ENCODE data around the gene LPIN2.
"Not testable (repeated sequence)": the region's sequence is repeated elsewhere in the genome, so short reads cannot be mapped to it uniquely, and the experiment has no call there.

The LPIN2 gene

DNA sequence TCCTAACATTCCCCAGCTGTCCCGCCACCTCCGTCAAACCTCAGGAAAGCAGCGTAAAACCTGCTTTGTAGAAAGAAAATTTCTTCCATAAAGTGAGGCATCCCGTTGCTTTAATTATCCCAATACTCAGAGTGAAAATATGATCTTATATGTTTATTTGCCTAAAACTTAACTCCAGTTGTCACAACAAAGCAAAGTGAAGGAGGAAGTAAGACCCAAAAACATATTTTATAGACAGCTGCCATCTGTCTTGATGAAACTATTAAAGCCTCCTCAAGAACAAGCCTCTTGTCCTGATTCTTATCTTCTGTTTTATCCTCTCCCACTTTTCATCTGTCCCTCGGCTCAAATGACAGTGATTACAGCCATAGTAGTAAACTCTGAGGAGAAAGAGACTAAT, 28.9 kb upstream of the LPIN2 start:
- peak; percentile 51 for DNase-seq

DNA sequence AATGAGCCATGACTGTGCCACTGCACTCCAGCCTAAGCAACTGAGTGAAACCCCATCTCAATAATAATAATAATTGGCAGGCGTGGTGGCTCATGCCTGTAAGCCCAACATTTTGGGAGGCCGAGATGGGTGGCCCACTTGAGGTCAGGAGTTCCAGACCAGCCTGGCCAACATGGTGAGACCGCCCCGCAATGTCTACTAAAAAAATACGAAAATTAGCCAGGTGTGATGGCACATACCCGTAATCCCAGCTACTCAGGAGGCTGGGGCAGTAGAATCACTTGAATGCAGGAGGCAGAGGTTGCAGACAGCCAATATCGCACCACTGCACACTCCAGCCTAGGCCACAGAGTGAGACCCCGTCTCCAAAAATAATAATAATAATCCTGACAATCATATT, 27.9 kb upstream of the LPIN2 start:
- no peak for DNase-seq

DNA sequence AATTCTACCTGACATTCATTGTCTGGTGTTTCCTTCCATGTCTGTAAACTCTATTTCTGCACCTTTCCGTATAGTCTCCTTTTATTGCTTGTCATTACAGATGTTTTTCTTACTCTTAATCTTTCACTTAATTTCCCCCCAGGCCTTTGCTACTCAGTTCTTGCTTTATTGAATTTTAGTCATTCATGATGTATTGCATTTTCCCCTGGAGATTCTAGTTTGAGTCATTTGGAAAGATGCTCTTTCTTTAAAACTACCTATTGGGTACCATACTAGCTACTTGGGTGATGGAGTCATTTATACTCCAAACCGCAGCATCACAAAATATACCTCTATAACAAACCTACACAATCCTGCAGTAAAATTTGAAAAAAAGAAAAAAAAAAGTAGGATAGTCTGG, 27.2 kb upstream of the LPIN2 start:
- DNase-seq, result no peak

DNA sequence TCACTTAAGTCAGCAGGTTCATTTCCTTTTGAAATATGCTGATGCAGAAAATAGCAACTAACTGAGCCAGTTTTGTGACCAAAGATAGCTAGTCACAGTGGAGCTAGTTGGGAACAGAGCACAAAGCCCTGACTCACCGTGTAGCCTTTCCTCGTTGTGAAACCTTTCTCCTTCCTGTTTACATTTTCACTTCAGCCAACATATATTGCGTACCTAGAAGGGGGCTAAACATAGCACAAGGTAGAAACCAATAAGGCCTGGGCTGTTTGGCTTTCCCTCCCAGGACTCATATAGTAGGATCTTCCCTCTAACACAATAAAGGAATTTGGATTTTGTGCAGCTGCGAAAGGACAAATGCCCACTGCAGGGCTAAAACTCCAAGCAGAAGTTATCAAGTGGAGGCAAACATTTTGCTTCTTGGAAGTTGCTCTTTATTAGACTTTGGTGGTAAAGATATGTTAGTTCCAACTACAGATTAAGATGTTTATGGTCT, 24.5 kb upstream of the LPIN2 start:
- DNase-seq, result peak; percentile 99

- DNase-seq, result peak; percentile 46
Observed at GRCh38 chr18:3036108-3036507, 23.2 kb upstream of the LPIN2 start.

DNA sequence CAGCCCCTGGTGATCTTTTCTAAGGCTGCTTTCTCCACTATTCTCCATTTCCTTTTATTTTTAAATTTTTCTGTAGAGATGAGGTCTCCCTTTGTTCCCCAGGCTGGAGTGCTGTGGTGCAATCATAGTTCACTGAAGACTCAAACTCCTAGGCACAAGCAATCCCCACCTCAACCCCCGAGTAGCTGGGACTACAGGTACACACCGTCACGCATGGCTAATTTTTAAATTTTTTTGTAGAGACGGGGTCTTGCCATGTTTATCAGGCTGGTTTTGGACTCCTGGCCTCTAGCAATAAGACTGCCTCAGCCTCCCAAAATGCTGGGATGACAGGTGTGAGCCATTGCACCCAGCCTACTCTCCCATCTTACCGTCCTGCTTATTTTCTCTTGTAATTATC, 22.7 kb upstream of the LPIN2 start:
- DNase-seq, result no peak

DNA sequence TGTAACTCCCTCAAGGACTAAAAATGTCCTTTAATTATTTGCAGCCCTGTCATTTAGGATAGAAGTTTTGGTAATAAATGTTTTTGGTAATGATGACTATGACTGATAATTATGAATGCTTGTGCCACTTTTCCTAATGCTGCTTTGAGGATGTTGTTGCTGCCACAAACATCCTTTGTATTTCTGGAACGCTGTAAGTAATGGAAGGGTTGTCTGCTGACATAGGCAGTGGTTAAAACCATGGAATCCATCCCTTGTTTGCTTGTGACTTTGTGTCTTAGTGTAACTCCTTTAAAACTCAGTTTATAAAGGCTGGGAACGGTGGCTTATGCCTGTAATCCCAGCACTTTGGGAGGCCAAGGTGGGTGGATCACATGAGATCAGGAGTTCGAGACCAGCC, 19.8 kb upstream of the LPIN2 start:
- no peak for DNase-seq

DNA sequence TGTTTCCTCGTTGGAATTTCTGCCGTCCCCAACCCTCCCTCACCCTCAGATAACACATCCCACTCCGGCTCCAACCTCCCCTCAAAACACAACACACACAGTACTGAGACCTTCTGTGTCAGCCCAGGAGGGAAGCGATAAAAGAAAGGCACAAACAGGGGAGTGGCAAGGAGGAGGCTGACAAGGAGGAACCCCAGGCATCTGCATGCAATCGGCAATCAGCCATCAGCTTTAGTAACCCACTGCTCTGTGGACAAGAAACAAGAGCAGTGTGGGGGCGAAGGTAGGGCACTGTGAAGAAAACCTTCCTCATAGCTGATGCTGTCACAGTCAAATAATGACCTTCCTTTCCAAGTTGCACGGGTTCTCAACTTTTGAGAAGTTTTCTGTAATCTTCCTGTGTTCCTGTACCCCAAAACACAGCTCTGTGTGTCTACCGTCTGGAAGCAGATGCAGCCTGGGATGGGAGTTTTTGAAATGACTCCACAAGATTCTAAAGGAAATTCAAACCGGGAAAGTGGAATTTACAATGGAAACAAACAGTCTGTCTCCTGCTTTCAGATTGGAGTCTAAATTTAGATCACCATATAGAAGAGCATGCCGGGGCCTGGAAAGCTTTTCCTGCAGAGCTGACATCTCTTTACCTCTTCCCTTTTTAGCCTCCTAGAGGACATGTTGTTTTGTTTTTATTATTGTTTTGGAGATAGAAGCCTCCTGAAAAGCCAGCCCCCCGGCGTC, 16.4 kb upstream of the LPIN2 start:
- no peak for DNase-seq

DNA sequence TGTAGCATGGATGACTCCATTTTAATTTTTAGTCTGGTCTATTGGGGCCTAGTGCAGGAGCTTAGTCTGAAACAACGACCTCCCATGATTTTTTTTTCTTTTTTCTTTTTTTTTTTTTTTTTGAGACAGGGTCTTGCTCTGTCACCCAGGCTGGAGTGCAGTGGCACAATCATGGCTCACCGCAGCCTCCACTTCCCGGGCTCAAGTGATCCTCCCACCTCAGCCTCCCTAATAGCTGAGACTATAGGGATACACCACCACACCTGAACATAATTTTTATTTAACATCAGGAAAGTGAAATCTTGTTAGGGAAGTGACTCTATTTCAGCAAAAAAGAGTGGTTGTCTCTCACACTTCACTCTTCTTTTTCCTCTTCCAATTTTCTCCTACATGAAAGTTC, 15.2 kb upstream of the LPIN2 start:
- not testable (repeated sequence) for DNase-seq

GRCh38 chr18:3027370-3027891, 14.5 kb upstream of the LPIN2 start:
- no peak for DNase-seq

DNA sequence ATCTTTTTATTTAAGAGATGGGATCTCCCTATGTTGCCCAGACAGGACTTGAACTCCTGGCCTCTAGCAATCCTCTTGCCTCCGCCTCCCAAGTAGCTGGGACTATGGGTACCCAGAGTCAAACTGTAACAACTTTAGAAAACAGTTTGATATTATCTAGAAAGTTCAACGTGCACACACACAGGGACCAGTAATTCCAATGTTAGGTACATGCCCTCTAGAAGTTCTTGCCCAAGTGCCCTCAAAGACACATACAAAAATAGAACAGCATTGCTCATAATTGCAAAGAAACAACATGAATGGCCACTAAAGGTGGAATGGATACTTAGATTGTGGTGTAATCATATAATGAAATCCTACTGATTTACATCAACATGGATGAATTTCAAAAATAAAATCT, 12.6 kb upstream of the LPIN2 start:
- DNase-seq, result no peak

- DNase-seq, result not testable (repeated sequence)
Observed at GRCh38 chr18:3023603-3024002, 10.7 kb upstream of the LPIN2 start.

DNA sequence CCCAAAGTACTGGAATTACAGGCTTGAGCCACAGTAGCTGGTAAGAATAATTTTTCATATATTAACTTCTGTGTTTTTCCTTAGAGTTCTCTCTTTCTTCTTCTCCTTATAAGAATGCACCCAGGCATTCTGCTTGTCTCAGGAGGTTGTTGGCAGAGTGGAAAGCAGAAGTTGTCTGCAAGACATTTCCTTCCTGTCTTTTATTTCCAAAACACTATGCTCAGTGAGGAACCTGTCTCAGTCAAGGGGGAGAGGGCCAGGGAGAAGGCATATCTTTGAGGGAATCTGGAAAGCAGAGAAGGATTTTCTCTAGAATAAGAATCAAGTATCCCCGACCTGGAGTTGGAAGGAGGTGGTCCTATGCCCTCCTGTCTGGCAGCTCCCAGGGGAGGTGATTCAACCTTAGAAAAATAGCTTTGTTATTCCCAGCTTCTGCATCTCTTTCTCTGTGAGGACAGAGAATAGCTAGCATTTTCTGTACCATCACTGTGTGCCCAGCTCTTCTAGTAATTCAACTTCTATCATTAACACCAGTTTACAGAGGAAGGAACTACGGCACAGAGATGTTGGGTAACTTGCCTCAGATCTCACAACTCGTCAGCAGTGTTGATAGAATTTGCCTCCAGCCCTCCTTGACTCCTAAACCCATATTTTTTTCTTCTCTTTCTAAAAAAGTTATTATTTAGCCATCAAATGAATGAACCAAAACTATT, 3.8 kb upstream of the LPIN2 start:
- no peak for DNase-seq

DNA sequence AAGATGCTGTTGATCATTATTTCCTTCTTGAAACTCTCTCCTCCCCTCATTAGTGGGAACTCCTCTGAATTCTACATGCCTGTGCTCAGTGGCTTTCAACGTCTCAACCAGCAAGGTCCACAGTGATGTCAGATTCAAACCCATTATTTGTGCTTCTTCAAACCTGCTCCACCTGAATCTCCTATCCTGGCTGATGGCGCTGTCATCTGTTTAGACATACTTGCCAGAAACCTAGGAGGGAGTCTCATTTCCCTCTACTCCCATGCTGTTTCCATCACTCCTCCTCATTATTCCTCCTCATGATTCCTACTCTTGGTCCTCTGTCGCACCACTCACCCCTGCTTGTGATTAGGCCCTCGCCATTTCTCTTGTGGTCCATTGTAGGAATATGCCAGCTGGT, 2.9 kb upstream of the LPIN2 start:
- DNase-seq, result peak; percentile 70

GRCh38 chr18:3015204-3015592, 2.3 kb upstream of the LPIN2 start:
- DNase-seq, result peak; percentile 94

GRCh38 chr18:3014503-3015203, 1.7 kb upstream of the LPIN2 start:
- DNase-seq, result peak; percentile 56

DNA sequence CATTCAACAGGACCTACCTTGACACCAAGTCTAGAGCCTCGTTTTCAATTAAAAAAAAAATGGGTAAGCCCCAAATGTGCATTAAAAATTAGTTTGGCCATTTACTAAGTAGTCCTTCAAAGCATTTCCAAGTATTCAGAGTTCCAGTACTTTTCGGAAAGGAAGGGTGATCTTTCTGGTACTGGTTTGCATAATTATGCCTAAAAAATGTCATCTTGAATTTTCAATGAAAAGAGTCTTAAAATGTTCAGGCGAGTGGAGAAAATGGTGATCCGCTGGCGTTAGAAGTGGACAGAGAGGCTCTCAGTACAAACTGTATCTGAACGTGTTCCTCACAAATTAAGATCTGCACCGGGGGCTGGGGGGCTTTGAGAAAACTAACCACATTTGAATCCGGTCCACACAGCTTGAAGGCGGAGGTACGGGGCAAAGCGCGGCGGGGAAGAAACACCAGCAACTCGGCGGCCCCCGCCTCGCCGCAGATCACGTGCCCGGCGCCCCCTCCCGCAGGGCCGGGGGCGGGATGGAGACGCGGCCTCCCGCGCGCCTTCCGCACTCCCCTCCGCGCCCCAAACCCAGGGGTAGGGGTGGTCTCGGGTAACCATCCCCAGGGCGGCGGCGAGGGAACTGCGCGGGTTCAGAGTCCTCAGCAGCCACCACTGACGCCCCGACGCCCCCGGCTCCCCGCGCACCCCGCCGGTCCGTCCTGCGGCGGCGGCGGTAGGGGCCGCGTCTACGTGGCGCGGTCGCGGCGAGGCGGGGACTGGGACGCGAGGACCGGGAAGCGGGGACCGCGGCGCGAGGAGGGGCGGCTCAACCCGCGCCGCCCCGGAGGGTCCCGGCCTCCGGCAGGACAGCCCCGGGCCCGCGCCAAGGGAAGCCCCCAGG, 564 bp downstream of the LPIN2 start:
- DNase-seq, result peak; percentile 90

DNA sequence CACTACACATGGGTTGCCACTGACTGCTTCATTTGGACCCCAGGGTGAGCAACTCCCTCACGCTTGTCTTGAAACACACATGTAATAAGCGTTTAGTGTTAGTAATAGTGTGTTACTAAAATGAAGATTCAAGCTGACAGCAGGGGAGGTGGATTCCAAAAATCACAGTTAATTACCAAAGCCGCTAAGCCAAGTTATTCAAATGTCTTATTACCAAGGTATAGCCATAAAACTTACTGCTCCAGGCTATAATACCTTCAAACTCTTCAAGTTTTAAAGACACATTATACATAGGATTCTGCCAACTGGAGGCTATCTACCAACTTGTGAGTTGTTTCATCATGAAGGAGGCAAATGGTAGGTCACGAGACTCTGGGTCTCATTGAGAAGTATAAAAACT, 2.9 kb downstream of the LPIN2 start:
- no peak for DNase-seq

GRCh38 chr18:3008541-3008940, 4.4 kb downstream of the LPIN2 start:
- DNase-seq, result no peak

DNA sequence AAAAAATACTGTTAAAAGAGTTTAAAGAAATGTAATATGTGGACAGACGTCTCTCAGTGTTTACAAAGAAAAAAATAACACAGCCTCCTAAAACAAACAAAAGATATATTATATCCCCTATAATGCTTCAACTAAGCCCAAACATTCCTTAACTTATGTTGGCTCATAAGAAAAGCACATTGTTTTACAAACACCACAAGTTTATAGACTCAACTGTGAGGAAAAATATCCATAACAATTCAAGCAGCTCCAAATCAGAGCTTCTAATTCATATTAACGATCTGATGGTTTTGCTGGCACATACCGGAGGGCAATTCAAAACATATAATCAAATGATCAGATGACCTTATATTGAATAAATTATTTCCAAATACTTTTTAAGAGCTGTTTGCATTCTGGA, 5.5 kb downstream of the LPIN2 start:
- DNase-seq, result no peak

DNA sequence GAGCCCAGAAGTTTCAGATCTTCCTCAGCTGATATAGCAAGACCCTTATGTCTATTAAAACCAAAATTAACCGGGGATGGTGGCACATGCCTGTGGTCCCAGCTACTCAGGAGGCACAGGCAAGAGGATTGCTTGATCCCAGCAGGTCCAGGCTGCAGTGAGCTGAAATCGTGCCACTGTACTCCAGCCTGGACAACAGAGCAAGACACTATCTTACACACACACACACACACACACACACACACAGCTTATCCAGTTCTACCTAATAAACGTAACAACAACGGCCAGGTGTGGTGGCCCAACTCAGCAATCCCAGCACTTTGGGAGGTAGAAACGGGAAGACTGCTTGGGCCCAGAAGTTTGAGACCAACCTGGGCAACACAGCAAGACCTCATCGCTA, 7.5 kb downstream of the LPIN2 start:
- no peak for DNase-seq

- DNase-seq, result not testable (repeated sequence)
Observed at GRCh38 chr18:3003766-3004165, 9.2 kb downstream of the LPIN2 start.

GRCh38 chr18:3002732-3003131, 10.2 kb downstream of the LPIN2 start:
- no peak for DNase-seq
